ENCODE data around the gene SLFN12L.

The SLFN12L gene

GRCh38 chr17:35493040-35493439 lies 44.4 kb downstream of the SLFN12L start:
- ATAC-seq: no peak
- TF ChIP-seq PPARA (CRISPR knock-in tag; IDR thresholded peaks at IDR 0.05; ENCODE audit: borderline replicate concordance) (no peak), BACH2 (CRISPR knock-in tag; IDR thresholded peaks at IDR 0.05; ENCODE audit: borderline replicate concordance) (no peak), ESRRG (CRISPR knock-in tag; IDR thresholded peaks at IDR 0.05) (no peak), TOX (CRISPR knock-in tag; IDR thresholded peaks at IDR 0.05; ENCODE audit: borderline replicate concordance) (no peak), SNAI2 (CRISPR knock-in tag; IDR thresholded peaks at IDR 0.05) (no peak), ZFP3 (CRISPR knock-in tag; IDR thresholded peaks at IDR 0.05) (no peak), ZNF565 (CRISPR knock-in tag; conservative IDR thresholded peaks at IDR 0.05; ENCODE audit: low read depth) (no peak), GLIS3 (CRISPR knock-in tag; IDR thresholded peaks at IDR 0.05) (no peak), TCF4 (CRISPR knock-in tag; IDR thresholded peaks at IDR 0.05; ENCODE audit: borderline replicate concordance) (no peak), TSHZ2 (CRISPR knock-in tag; IDR thresholded peaks at IDR 0.05) (no peak), OSR1 (CRISPR knock-in tag; IDR thresholded peaks at IDR 0.05) (no peak), ZC3H10 (CRISPR knock-in tag; IDR thresholded peaks at IDR 0.05) (no peak), ZNF70 (CRISPR knock-in tag; IDR thresholded peaks at IDR 0.05) (no peak), RARB (CRISPR knock-in tag; IDR thresholded peaks at IDR 0.05) (no peak), ZNF8 (CRISPR knock-in tag; IDR thresholded peaks at IDR 0.05) (no peak), ZFP30 (CRISPR knock-in tag; IDR thresholded peaks at IDR 0.05) (no peak)
- TF ChIP-seq, protein P1, sequence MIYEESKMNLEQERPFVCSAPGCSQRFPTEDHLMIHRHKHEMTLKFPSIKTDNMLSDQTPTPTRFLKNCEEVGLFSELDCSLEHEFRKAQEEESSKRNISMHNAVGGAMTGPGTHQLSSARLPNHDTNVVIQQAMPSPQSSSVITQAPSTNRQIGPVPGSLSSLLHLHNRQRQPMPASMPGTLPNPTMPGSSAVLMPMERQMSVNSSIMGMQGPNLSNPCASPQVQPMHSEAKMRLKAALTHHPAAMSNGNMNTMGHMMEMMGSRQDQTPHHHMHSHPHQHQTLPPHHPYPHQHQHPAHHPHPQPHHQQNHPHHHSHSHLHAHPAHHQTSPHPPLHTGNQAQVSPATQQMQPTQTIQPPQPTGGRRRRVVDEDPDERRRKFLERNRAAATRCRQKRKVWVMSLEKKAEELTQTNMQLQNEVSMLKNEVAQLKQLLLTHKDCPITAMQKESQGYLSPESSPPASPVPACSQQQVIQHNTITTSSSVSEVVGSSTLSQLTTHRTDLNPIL (CRISPR knock-in tag; IDR thresholded peaks at IDR 0.05; ENCODE audit: low read depth): no peak
- TF ChIP-seq, protein P2, sequence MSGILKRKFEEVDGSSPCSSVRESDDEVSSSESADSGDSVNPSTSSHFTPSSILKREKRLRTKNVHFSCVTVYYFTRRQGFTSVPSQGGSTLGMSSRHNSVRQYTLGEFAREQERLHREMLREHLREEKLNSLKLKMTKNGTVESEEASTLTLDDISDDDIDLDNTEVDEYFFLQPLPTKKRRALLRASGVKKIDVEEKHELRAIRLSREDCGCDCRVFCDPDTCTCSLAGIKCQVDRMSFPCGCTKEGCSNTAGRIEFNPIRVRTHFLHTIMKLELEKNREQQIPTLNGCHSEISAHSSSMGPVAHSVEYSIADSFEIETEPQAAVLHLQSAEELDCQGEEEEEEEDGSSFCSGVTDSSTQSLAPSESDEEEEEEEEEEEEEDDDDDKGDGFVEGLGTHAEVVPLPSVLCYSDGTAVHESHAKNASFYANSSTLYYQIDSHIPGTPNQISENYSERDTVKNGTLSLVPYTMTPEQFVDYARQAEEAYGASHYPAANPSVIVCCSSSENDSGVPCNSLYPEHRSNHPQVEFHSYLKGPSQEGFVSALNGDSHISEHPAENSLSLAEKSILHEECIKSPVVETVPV (CRISPR knock-in tag; IDR thresholded peaks at IDR 0.05): no peak
- TF ChIP-seq, protein P3, sequence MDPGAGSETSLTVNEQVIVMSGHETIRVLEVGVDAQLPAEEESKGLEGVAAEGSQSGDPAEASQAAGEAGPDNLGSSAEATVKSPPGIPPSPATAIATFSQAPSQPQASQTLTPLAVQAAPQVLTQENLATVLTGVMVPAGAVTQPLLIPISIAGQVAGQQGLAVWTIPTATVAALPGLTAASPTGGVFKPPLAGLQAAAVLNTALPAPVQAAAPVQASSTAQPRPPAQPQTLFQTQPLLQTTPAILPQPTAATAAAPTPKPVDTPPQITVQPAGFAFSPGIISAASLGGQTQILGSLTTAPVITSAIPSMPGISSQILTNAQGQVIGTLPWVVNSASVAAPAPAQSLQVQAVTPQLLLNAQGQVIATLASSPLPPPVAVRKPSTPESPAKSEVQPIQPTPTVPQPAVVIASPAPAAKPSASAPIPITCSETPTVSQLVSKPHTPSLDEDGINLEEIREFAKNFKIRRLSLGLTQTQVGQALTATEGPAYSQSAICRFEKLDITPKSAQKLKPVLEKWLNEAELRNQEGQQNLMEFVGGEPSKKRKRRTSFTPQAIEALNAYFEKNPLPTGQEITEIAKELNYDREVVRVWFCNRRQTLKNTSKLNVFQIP (CRISPR knock-in tag; IDR thresholded peaks at IDR 0.05; ENCODE audit: borderline replicate concordance, low read depth): no peak

DNA sequence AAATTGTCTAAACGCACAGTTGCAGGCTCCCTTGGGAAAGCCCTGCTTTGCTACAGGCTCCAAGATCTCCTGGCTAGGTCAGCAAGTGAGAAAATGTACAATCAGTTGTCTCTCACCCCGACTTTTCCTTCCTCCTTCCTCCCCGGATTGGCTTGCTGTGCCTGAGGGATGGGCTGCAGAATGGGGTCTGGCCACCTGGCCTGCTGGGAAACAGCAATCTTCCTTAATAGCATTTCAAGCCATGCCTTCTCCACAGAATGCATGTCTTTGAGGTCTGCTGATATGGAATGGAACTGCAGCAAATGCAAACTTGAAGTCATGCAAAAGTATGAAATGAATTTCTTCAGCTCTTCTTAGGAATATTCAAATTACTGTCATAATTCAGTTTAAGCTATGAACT lies 46.1 kb downstream of the SLFN12L start:
- TF ChIP-seq ZNF565 (CRISPR knock-in tag; conservative IDR thresholded peaks at IDR 0.05; ENCODE audit: low read depth) (no peak), ZNF70 (CRISPR knock-in tag; IDR thresholded peaks at IDR 0.05) (no peak), TSHZ2 (CRISPR knock-in tag; IDR thresholded peaks at IDR 0.05) (no peak), TOX (CRISPR knock-in tag; IDR thresholded peaks at IDR 0.05; ENCODE audit: borderline replicate concordance) (no peak), PPARA (CRISPR knock-in tag; IDR thresholded peaks at IDR 0.05; ENCODE audit: borderline replicate concordance) (no peak), RARB (CRISPR knock-in tag; IDR thresholded peaks at IDR 0.05) (no peak), ARNTL (CRISPR knock-in tag; IDR thresholded peaks at IDR 0.05; ENCODE audit: borderline replicate concordance, low read depth) (no peak), ZFP3 (CRISPR knock-in tag; IDR thresholded peaks at IDR 0.05) (no peak), SNAI2 (CRISPR knock-in tag; IDR thresholded peaks at IDR 0.05) (no peak), BACH2 (CRISPR knock-in tag; IDR thresholded peaks at IDR 0.05; ENCODE audit: borderline replicate concordance) (no peak)
- TF ChIP-seq, protein P2 (CRISPR knock-in tag; IDR thresholded peaks at IDR 0.05): no peak
- ATAC-seq: no peak
